ENCODE results near the gene CYP1A1.
A peak's percentile ranks its signal among the peaks of the same experiment; 100 is the strongest.
"Not testable (repeated sequence)": the region's sequence is repeated elsewhere in the genome, so short reads cannot be mapped to it uniquely, and the experiment has no call there.

Gene CYP1A1

GRCh38 chr15:74733269-74733668 lies 7.9 kb upstream of the CYP1A1 start:
- DNase-seq: no peak

GRCh38 chr15:74732846-74733245 lies 7.5 kb upstream of the CYP1A1 start:
- DNase-seq: no peak

GRCh38 chr15:74730619-74731316 lies 5.4 kb upstream of the CYP1A1 start:
- no peak for DNase-seq

- not testable (repeated sequence) for DNase-seq
These were observed 4.0 kb upstream of the CYP1A1 start for GRCh38 chr15:74729372-74729771.

GRCh38 chr15:74728699-74729098 lies 3.4 kb upstream of the CYP1A1 start:
- not testable (repeated sequence) for DNase-seq

GRCh38 chr15:74727727-74728126 lies 2.4 kb upstream of the CYP1A1 start:
- no peak for DNase-seq

GRCh38 chr15:74726774-74727164 lies 1.4 kb upstream of the CYP1A1 start:
- DNase-seq: peak; percentile 14

GRCh38 chr15:74725845-74726773 lies 781 bp upstream of the CYP1A1 start:
- DNase-seq: peak; percentile 62

GRCh38 chr15:74724570-74725224 lies 631 bp downstream of the CYP1A1 start:
- no peak for DNase-seq

- DNase-seq: no peak
These were observed 1.5 kb downstream of the CYP1A1 start for GRCh38 chr15:74723754-74724334.

- no peak for DNase-seq
These were observed 2.1 kb downstream of the CYP1A1 start for GRCh38 chr15:74723187-74723586.

GRCh38 chr15:74722591-74722990 lies 2.7 kb downstream of the CYP1A1 start:
- no peak for DNase-seq

GRCh38 chr15:74716651-74717050 lies 8.7 kb downstream of the CYP1A1 start:
- DNase-seq: no peak

- no peak for DNase-seq
These were observed 13.0 kb downstream of the CYP1A1 start for GRCh38 chr15:74712311-74712710.

- no peak for DNase-seq
These were observed 14.8 kb downstream of the CYP1A1 start for GRCh38 chr15:74710319-74711094.

GRCh38 chr15:74709892-74710291 lies 15.4 kb downstream of the CYP1A1 start:
- DNase-seq: no peak

- no peak for DNase-seq
These were observed 16.3 kb downstream of the CYP1A1 start for GRCh38 chr15:74709011-74709410.

- no peak for DNase-seq
These were observed 28.5 kb downstream of the CYP1A1 start for GRCh38 chr15:74696808-74697207.

- DNase-seq: no peak
These were observed 29.0 kb downstream of the CYP1A1 start for GRCh38 chr15:74696398-74696729.

- DNase-seq: peak; percentile 87
These were observed 29.5 kb downstream of the CYP1A1 start, which contains the start of gene EDC3 for GRCh38 chr15:74695597-74696397. Gene EDC3, minus strand, starts transcription at chr15:74696024. Its CDS starts 20,900 bp downstream, at chr15:74675124.

GRCh38 chr15:74692327-74692726 lies 33.0 kb downstream of the CYP1A1 start:
- DNase-seq: no peak

- no peak for DNase-seq
These were observed 41.6 kb downstream of the CYP1A1 start for GRCh38 chr15:74683758-74684157.

Measured in stimulated activated naive CD4-positive, alpha-beta T cell treated with Interleukin-2 at 50 U/mL for 16 hours (primary cell).